HEK293 (cell line): Measurements from ENCODE around the gene B4GALT5.
A peak's percentile ranks its signal among the peaks of the same experiment; 100 is the strongest.

Experiments
- HIC1 ChIP-seq: fragments of 450-650 bp; formaldehyde crosslinking; IDR thresholded peaks from 2 replicates; pipeline ENCODE4 v1.5.1; 2016; ENCODE audit warnings: missing biosample characterization, missing genetic modification characterization
- HOXD13 ChIP-seq: sonication (generic); formaldehyde crosslinking; IDR thresholded peaks from 2 replicates; pipeline ENCODE4 v1.8.0; 2022; ENCODE audit warnings: missing genetic modification reagents, borderline replicate concordance
- KLF8 ChIP-seq: fragments of 450-650 bp; formaldehyde crosslinking; IDR thresholded peaks from 2 replicates; pipeline ENCODE4 v1.5.1; 2016; ENCODE audit warnings: missing biosample characterization, missing genetic modification characterization
- KLF9 ChIP-seq: fragments of 450-650 bp; formaldehyde crosslinking; IDR thresholded peaks from 2 replicates; pipeline ENCODE4 v1.5.1; 2016; ENCODE audit warnings: missing biosample characterization, missing genetic modification characterization, low read depth
- MEIS1 ChIP-seq: sonication (generic); formaldehyde crosslinking; IDR thresholded peaks from 2 replicates; pipeline ENCODE4 v1.8.1; 2022; ENCODE audit warnings: missing genetic modification reagents, mild to moderate bottlenecking, borderline replicate concordance
- SALL2 ChIP-seq: fragments of 450-650 bp; formaldehyde crosslinking; IDR thresholded peaks from 2 replicates; pipeline ENCODE4 v1.5.0; 2017; ENCODE audit warnings: missing biosample characterization, mild to moderate bottlenecking, missing genetic modification characterization, borderline replicate concordance
- SP2 ChIP-seq: fragments of 450-650 bp; formaldehyde crosslinking; IDR thresholded peaks from 2 replicates; pipeline ENCODE4 v1.5.1; 2016; ENCODE audit warnings: missing biosample characterization, missing genetic modification characterization
- WT1 ChIP-seq: fragments of 450-650 bp; formaldehyde crosslinking; IDR thresholded peaks from 2 replicates; pipeline ENCODE4 v1.5.1; 2016; ENCODE audit warnings: missing biosample characterization, missing genetic modification characterization
- ZBTB20 ChIP-seq: fragments of 450-650 bp; formaldehyde crosslinking; IDR thresholded peaks from 2 replicates; pipeline ENCODE4 v1.5.1; 2016; ENCODE audit warnings: missing biosample characterization, missing genetic modification characterization
- ZBTB26 ChIP-seq: fragments of 450-650 bp; formaldehyde crosslinking; optimal IDR thresholded peaks from 2 replicates; pipeline ENCODE3; 2016; ENCODE audit warnings: missing biosample characterization, mild to moderate bottlenecking, missing genetic modification characterization
- ZBTB44 ChIP-seq: fragments of 450-650 bp; IDR thresholded peaks from 2 replicates; pipeline ENCODE4 v1.5.1; 2018; ENCODE audit warnings: missing biosample characterization, mild to moderate bottlenecking, missing genetic modification characterization
- ZBTB49 ChIP-seq: fragments of 450-650 bp; formaldehyde crosslinking; IDR thresholded peaks from 2 replicates; pipeline ENCODE4 v1.5.1; 2016; ENCODE audit warnings: missing biosample characterization, missing genetic modification characterization, low read depth
- ZBTB7A ChIP-seq: fragments of 450-650 bp; formaldehyde crosslinking; IDR thresholded peaks from 2 replicates; pipeline ENCODE4 v1.5.1; 2016; ENCODE audit warnings: low read depth, missing biosample characterization, missing genetic modification characterization
- ZNF223 ChIP-seq: fragments of 450-650 bp; formaldehyde crosslinking; IDR thresholded peaks from 2 replicates; pipeline ENCODE4 v1.5.1; 2016; ENCODE audit warnings: missing biosample characterization, missing genetic modification characterization
- ZNF23 ChIP-seq: fragments of 450-650 bp; formaldehyde crosslinking; IDR thresholded peaks from 2 replicates; pipeline ENCODE4 v1.5.1; 2016; ENCODE audit warnings: missing biosample characterization, missing genetic modification characterization, borderline replicate concordance
- ZNF239 ChIP-seq: fragments of 450-650 bp; formaldehyde crosslinking; IDR thresholded peaks from 2 replicates; pipeline ENCODE4 v1.5.1; 2016; ENCODE audit warnings: missing biosample characterization, missing genetic modification characterization
- ZNF274 ChIP-seq, 2 experiments: fragments of 200-500 bp in 1 of 2; fragments of 450-650 bp in 1 of 2; sonication (Bioruptor generic) in 1 of 2; formaldehyde crosslinking in 1 of 2; IDR thresholded peaks; 2 replicates each; pipeline versions ENCODE4 v1.5.1 to v1.6.1; 2014 to 2016; ENCODE audit warnings: borderline replicate concordance in 1 of 2, inconsistent platforms in 1 of 2, low read length in 1 of 2, missing biosample characterization in 1 of 2, missing genetic modification characterization in 1 of 2
- ZNF302 ChIP-seq: fragments of 450-650 bp; formaldehyde crosslinking; IDR thresholded peaks from 2 replicates; pipeline ENCODE4 v1.5.1; 2016; ENCODE audit warnings: missing biosample characterization, missing genetic modification characterization, low read depth
- ZNF311 ChIP-seq: fragments of 450-650 bp; formaldehyde crosslinking; IDR thresholded peaks from 2 replicates; pipeline ENCODE4 v1.5.1; 2017; ENCODE audit warnings: missing biosample characterization, missing genetic modification characterization, borderline replicate concordance
- ZNF398 ChIP-seq: fragments of 450-650 bp; formaldehyde crosslinking; IDR thresholded peaks from 2 replicates; pipeline ENCODE4 v1.5.1; 2017; ENCODE audit warnings: missing biosample characterization, missing genetic modification characterization
- ZNF426 ChIP-seq: fragments of 450-650 bp; formaldehyde crosslinking; IDR thresholded peaks from 2 replicates; pipeline ENCODE4 v1.5.1; 2017; ENCODE audit warnings: missing biosample characterization, missing genetic modification characterization, mild to moderate bottlenecking, inconsistent platforms, moderate library complexity
- ZNF510 ChIP-seq: fragments of 450-650 bp; formaldehyde crosslinking; IDR thresholded peaks from 2 replicates; pipeline ENCODE4 v1.5.1; 2018; ENCODE audit warnings: mild to moderate bottlenecking, missing genetic modification characterization, missing biosample characterization; ENCODE audit not compliant: insufficient replicate concordance
- ZNF529 ChIP-seq: fragments of 450-650 bp; formaldehyde crosslinking; IDR thresholded peaks from 2 replicates; pipeline ENCODE4 v1.5.1; 2017; ENCODE audit warnings: missing genetic modification characterization, missing biosample characterization; ENCODE audit not compliant: insufficient replicate concordance
- ZNF629 ChIP-seq: fragments of 450-650 bp; formaldehyde crosslinking; IDR thresholded peaks from 2 replicates; pipeline ENCODE4 v1.5.1; 2017; ENCODE audit warnings: missing biosample characterization, missing genetic modification characterization
- ZNF645 ChIP-seq: fragments of 450-650 bp; formaldehyde crosslinking; IDR thresholded peaks from 2 replicates; pipeline ENCODE4; 2016; ENCODE audit warnings: missing biosample characterization, missing genetic modification characterization
- ZNF654 ChIP-seq: fragments of 450-650 bp; formaldehyde crosslinking; IDR thresholded peaks from 2 replicates; pipeline ENCODE4 v1.5.1; 2016; ENCODE audit warnings: low read depth, missing biosample characterization, missing genetic modification characterization
- ZNF76 ChIP-seq: fragments of 450-650 bp; formaldehyde crosslinking; IDR thresholded peaks from 2 replicates; pipeline ENCODE4; 2016; ENCODE audit warnings: low read depth, missing biosample characterization, missing genetic modification characterization, borderline replicate concordance

Gene B4GALT5

GRCh38 chr20:49713753-49714712 lies at the start of gene B4GALT5 (continued):
- no peak for TF ChIP-seq ZNF510 (tag by site-specific recombination)
- peak; percentile 46 for TF ChIP-seq ZBTB26 (tag by site-specific recombination)
- TF ChIP-seq ZNF398 (tag by site-specific recombination), result no peak
- no peak for TF ChIP-seq SALL2
- no peak for TF ChIP-seq HOXD13 (CRISPR knock-in tag)
- TF ChIP-seq ZBTB44 (tag by site-specific recombination), result peak; percentile 25
- 0 out of 2 replicates have a peak, but pooled peaks have one; percentile 26 for TF ChIP-seq KLF9 (tag by site-specific recombination)
- 0 out of 2 replicates have a peak, but pooled peaks have one; percentile 6 for TF ChIP-seq SP2
- no peak for TF ChIP-seq WT1 (tag by site-specific recombination)
- no peak for TF ChIP-seq ZNF654 (tag by site-specific recombination)
- TF ChIP-seq ZNF223, result no peak
- peak; percentile 45; the same call in 1 of the 2 replicates for TF ChIP-seq ZNF629 (tag by site-specific recombination)
- no peak for TF ChIP-seq ZBTB7A (tag by site-specific recombination)
- TF ChIP-seq ZBTB49 (tag by site-specific recombination), result no peak
- no peak for TF ChIP-seq ZNF426
- peak; percentile 59; the same call in 1 of the 2 replicates for TF ChIP-seq ZNF76
- no peak for TF ChIP-seq ZNF645 (tag by site-specific recombination)
- TF ChIP-seq ZNF529 (tag by site-specific recombination), result no peak
- 0 out of 2 replicates have a peak, but pooled peaks have one; percentile 15 for TF ChIP-seq HIC1 (tag by site-specific recombination)
- peak; percentile 33 for TF ChIP-seq KLF8 (tag by site-specific recombination)
- TF ChIP-seq ZBTB20 (tag by site-specific recombination), result no peak
- no peak for TF ChIP-seq ZNF239 (tag by site-specific recombination)
- no peak for TF ChIP-seq ZNF274 (IDR thresholded peaks at IDR 0.05; ENCODE audit: low read length)
- TF ChIP-seq ZNF274 (tag by site-specific recombination; IDR thresholded peaks at IDR 0.05; ENCODE audit: borderline replicate concordance), result no peak
- no peak for TF ChIP-seq ZNF302 (tag by site-specific recombination)
- no peak for TF ChIP-seq ZNF311 (tag by site-specific recombination)
- TF ChIP-seq MEIS1 (CRISPR knock-in tag), result no peak
- TF ChIP-seq ZNF23 (tag by site-specific recombination), result no peak
